ENCODE data around the gene STH. TPM values are rescaled to one million over a fixed set of nuclear protein-coding genes. Genes with fewer than 3 reads are reported as not detected.

The STH gene
- polyA plus RNA-seq, 2 of the 4 experiments (the other 2 are of a cell fraction), result not detected

GRCh38 chr17:46025510-46026165, 26.6 kb downstream of the STH start:
- CTCF ChIA-PET, result interaction anchor here (0.6 to 4.3 kb wide), 8 partner anchors 13 to 168 kb away, joined by 3 to 20 read pairs (median 8); partner anchors contain the start of gene KANSL1
- no peak overlapping the region for H3K4me3 ChIP-seq
- no peaks in the 10 kb centered on the region for H3K9me3 ChIP-seq
- H3K27ac ChIP-seq, result no peak overlapping the region
- no peak for FAIRE-seq
- DNase-seq (ENCODE audit: low read depth in 1 of 2, low spot score in 1 of 2), result no peak
- H3K4me1 ChIP-seq, result no peaks in the 10 kb centered on the region
- H3K4me2 ChIP-seq, result no peak overlapping the region
- 90% methylated on average over 8 of the region's 8 CpGs for WGBS (ENCODE audit: missing lambda C conversion rate)
- POLR2A ChIA-PET, result no interaction called here
- no peak for TF ChIP-seq GATA3 (IDR thresholded peaks at IDR 0.05; ENCODE audit: borderline replicate concordance)
- no peak for TF ChIP-seq EP300 (IDR thresholded peaks at IDR 0.05)
- TF ChIP-seq FOSB (CRISPR knock-in tag; IDR thresholded peaks at IDR 0.05), result no peak
- no peak for TF ChIP-seq E2F6 (IDR thresholded peaks at IDR 0.05; ENCODE audit: borderline replicate concordance, low read depth)
- no peak for TF ChIP-seq RFX5 (IDR thresholded peaks at IDR 0.05)
- TF ChIP-seq RCOR1 (IDR thresholded peaks at IDR 0.05; ENCODE audit: low read depth, low read length), result no peak
- TF ChIP-seq, protein P1, sequence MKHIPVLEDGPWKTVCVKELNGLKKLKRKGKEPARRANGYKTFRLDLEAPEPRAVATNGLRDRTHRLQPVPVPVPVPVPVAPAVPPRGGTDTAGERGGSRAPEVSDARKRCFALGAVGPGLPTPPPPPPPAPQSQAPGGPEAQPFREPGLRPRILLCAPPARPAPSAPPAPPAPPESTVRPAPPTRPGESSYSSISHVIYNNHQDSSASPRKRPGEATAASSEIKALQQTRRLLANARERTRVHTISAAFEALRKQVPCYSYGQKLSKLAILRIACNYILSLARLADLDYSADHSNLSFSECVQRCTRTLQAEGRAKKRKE (CRISPR knock-in tag; IDR thresholded peaks at IDR 0.05; ENCODE audit: low read depth), result no peak
- no peak for TF ChIP-seq KDM5A (IDR thresholded peaks at IDR 0.05)
- no peak for TF ChIP-seq NPAS2 (CRISPR knock-in tag; IDR thresholded peaks at IDR 0.05; ENCODE audit: borderline replicate concordance)
- no peak for TF ChIP-seq EHF (CRISPR knock-in tag; IDR thresholded peaks at IDR 0.05)
- ATAC-seq, result peak; percentile 15 to 25; a peak in 4 of 6 replicates

- Histone ChIP-seq H3K27ac (no peak overlapping the region), H3K9me3 (no peaks in the 10 kb centered on the region), H3K4me1 (no peaks in the 10 kb centered on the region), H3K4me3 (no peak overlapping the region), H3K4me2 (no peak overlapping the region)
- TF ChIP-seq SMC3 (IDR thresholded peaks at IDR 0.05), result no peak
- no peak for TF ChIP-seq FOXS1 (CRISPR knock-in tag; IDR thresholded peaks at IDR 0.05)
- TF ChIP-seq MAFK (IDR thresholded peaks at IDR 0.05; ENCODE audit: partially characterized antibody), result peak; percentile 64
- no peak for TF ChIP-seq ZSCAN20 (CRISPR knock-in tag; IDR thresholded peaks at IDR 0.05)
- TF ChIP-seq RAD21 (conservative IDR thresholded peaks at IDR 0.05 in 1 of 2, IDR thresholded peaks at IDR 0.05 in 1 of 2), result no peak
- no peak for TF ChIP-seq HOXA7 (CRISPR knock-in tag; IDR thresholded peaks at IDR 0.05)
- peak; percentile 14 to 21; a peak in 3 of 6 replicates for ATAC-seq
- WGBS (ENCODE audit: missing lambda C conversion rate), result 90% methylated on average over 17 of the region's 17 CpGs
- no peak for FAIRE-seq
- DNase-seq (ENCODE audit: low read depth in 1 of 2, low spot score in 1 of 2), result no peak
- ChIA-PET POLR2A (no interaction called here), CTCF (interaction anchor here (1.3 to 4.3 kb wide), 5 partner anchors 12 to 167 kb away, joined by 7 to 20 read pairs (median 11); partner anchors contain the start of gene KANSL1)
Measured at GRCh38 chr17:46026166-46027047, 27.4 kb downstream of the STH start.

- H3K9me3 ChIP-seq, result no peaks in the 10 kb centered on the region
- no peak overlapping the region for H3K27ac ChIP-seq
- POLR2A ChIA-PET, result no interaction called here
- H3K4me1 ChIP-seq, result no peaks in the 10 kb centered on the region
- no peak overlapping the region for H3K4me2 ChIP-seq
- TF ChIP-seq KDM5A (IDR thresholded peaks at IDR 0.05), result no peak
- TF ChIP-seq JUN (IDR thresholded peaks at IDR 0.05), result 0 out of 5 replicates have a peak, but pooled peaks of 1 of the 2 experiments have one; percentile 20
- TF ChIP-seq POLR2AphosphoS2 (conservative IDR thresholded peaks at IDR 0.05; ENCODE audit: low read length), result 0 out of 2 replicates have a peak, but pooled peaks have one; percentile 51
- CTCF ChIA-PET, result interaction anchor here (0.6 to 4.3 kb wide), 12 partner anchors 7 to 185 kb away, joined by 3 to 20 read pairs (median 8); partner anchors contain the start of gene KANSL1
- WGBS (ENCODE audit: missing lambda C conversion rate), result 92% methylated on average over 12 of the region's 12 CpGs
- no peak for DNase-seq (ENCODE audit: low read depth in 1 of 2, low spot score in 1 of 2)
- H3K4me3 ChIP-seq, result no peak overlapping the region
- no peak for ATAC-seq
- no peak for FAIRE-seq
Measured at GRCh38 chr17:46027048-46027975, 28.3 kb downstream of the STH start.

All from A549 (cell line).